IMR-90 (cell line): ENCODE data around the gene MTMR3. TPM values are rescaled to one million over a fixed set of nuclear protein-coding genes. Genes with fewer than 3 reads are reported as not detected.

Source experiments
- ATAC-seq: fragments of 200-7000 bp; cut with Tn5 transposase; 2 replicates; pipeline ENCODE4 v1.9.1; 2020; ENCODE audit warnings: low read depth, mild to moderate bottlenecking, moderate library complexity
- BruUV-seq: library from RNA; stranded (reverse); fragments of 400-500 nt; replicated peaks from 2 replicates; lab custom pipeline; 2021; lab: Mats Ljungman, UMichigan
- CTCF ChIA-PET: fragments of 300-600 bp; formaldehyde crosslinking; extraction: SDS; loops from one replicate; lab custom pipeline; 2021; ENCODE audit warnings: antibody characterized with exemption; lab: Yijun Ruan, JAX
- POLR2A ChIA-PET: fragments of 300-600 bp; sonication (Branson Sonifier 250); formaldehyde crosslinking; loops from one replicate; lab custom pipeline; 2022; ENCODE audit warnings: antibody characterized with exemption; ENCODE audit not compliant: unreplicated experiment; lab: Charles Lee
- DNase-seq: peaks from one replicate; pipeline ENCODE4 v3.0.0; 2013
- H2AFZ ChIP-seq: replicated peaks from 2 replicates; pipeline ENCODE3; 2013; ENCODE audit warnings: low read length, mild to moderate bottlenecking; ENCODE audit not compliant: poor library complexity
- H2AK5ac ChIP-seq: 2 replicates; pipeline ENCODE4 v1.6.1; 2013; ENCODE audit warnings: low read depth, low read length, inconsistent platforms
- H2AK9ac ChIP-seq: replicated peaks from 2 replicates; pipeline ENCODE3; 2013; ENCODE audit warnings: mild to moderate bottlenecking, low read depth, low read length, moderate library complexity; ENCODE audit not compliant: poor library complexity
- H2BK120ac ChIP-seq: 2 replicates; pipeline ENCODE4 v1.6.1; 2013; ENCODE audit warnings: low read depth, low read length, inconsistent platforms
- H2BK15ac ChIP-seq: 3 replicates; pipeline ENCODE4 v1.6.1; 2013; ENCODE audit warnings: low read depth, low read length, inconsistent platforms
- H2BK20ac ChIP-seq: 2 replicates; pipeline ENCODE4 v1.6.1; 2013; ENCODE audit warnings: low read depth, mild to moderate bottlenecking, inconsistent platforms, low read length, moderate library complexity
- H2BK5ac ChIP-seq: 2 replicates; pipeline ENCODE4 v1.6.1; 2013; ENCODE audit warnings: mild to moderate bottlenecking, low read depth, low read length, inconsistent platforms; ENCODE audit not compliant: poor library complexity, severe bottlenecking
- H3K14ac ChIP-seq: replicated peaks from 2 replicates; pipeline ENCODE4 v1.6.1; 2013; ENCODE audit warnings: low read depth, low read length, inconsistent platforms
- H3K18ac ChIP-seq: 2 replicates; pipeline ENCODE4 v1.6.1; 2013; ENCODE audit warnings: low read depth, low read length, control low read depth
- H3K23ac ChIP-seq: 2 replicates; pipeline ENCODE4 v1.6.1; 2013; ENCODE audit warnings: low read depth, low read length, inconsistent platforms
- H3K27ac ChIP-seq: 2 replicates; pipeline ENCODE4 v1.5.1; 2013; ENCODE audit warnings: mild to moderate bottlenecking, control low read depth, low read length; ENCODE audit not compliant: insufficient read depth
- H3K27me3 ChIP-seq: 2 replicates; pipeline ENCODE4 v1.6.1; 2013; ENCODE audit warnings: low read length; ENCODE audit not compliant: control insufficient read depth, insufficient read depth
- H3K36me3 ChIP-seq: 2 replicates; pipeline ENCODE4 v1.6.1; 2013; ENCODE audit warnings: low read length, mixed read lengths; ENCODE audit not compliant: control insufficient read depth, insufficient read depth
- H3K4ac ChIP-seq: 2 replicates; pipeline ENCODE4 v1.6.1; 2013; ENCODE audit warnings: low read depth, low read length, inconsistent platforms
- H3K4me1 ChIP-seq: 2 replicates; pipeline ENCODE4 v1.6.1; 2013; ENCODE audit warnings: low read length, mixed read lengths; ENCODE audit not compliant: control insufficient read depth, insufficient read depth
- H3K4me2 ChIP-seq: 2 replicates; pipeline ENCODE4 v1.6.1; 2013; ENCODE audit warnings: low read depth, mild to moderate bottlenecking, control low read depth, low read length, moderate library complexity
- H3K4me3 ChIP-seq: 2 replicates; pipeline ENCODE4 v1.5.1; 2013; ENCODE audit warnings: low read depth, mild to moderate bottlenecking, control low read depth, low read length, moderate library complexity; ENCODE audit not compliant: insufficient read depth
- H3K56ac ChIP-seq: 2 replicates; pipeline ENCODE4 v1.6.1; 2013; ENCODE audit warnings: low read length, inconsistent platforms; ENCODE audit not compliant: insufficient read depth; ENCODE audit errors: extremely low read depth
- H3K79me1 ChIP-seq, 2 experiments: 2 replicates each; pipeline ENCODE4 v1.6.1; 2013; ENCODE audit warnings: low read length in 2 of 2, inconsistent platforms in 1 of 2, low read depth in 1 of 2
- H3K9ac ChIP-seq: 2 replicates; pipeline ENCODE4 v1.6.1; 2013; ENCODE audit warnings: low read depth, low read length, control low read depth
- H3K9me1 ChIP-seq: 2 replicates; pipeline ENCODE4 v1.6.1; 2013; ENCODE audit warnings: low read length, inconsistent platforms; ENCODE audit not compliant: insufficient read depth
- H3K9me3 ChIP-seq: 2 replicates; pipeline ENCODE4 v1.6.1; 2013; ENCODE audit warnings: low read length; ENCODE audit not compliant: control insufficient read depth, insufficient read depth
- H4K20me1 ChIP-seq: 2 replicates; pipeline ENCODE4 v1.6.1; 2013; ENCODE audit warnings: low read length, inconsistent platforms; ENCODE audit not compliant: insufficient read depth
- H4K5ac ChIP-seq: 2 replicates; pipeline ENCODE4 v1.6.1; 2013; ENCODE audit warnings: mild to moderate bottlenecking, low read depth, low read length, control low read depth
- H4K8ac ChIP-seq, 2 experiments: 2 replicates each; pipeline ENCODE4 v1.6.1; 2013; ENCODE audit warnings: low read depth in 2 of 2, low read length in 2 of 2, control low read depth in 1 of 2, inconsistent platforms in 1 of 2
- H4K91ac ChIP-seq: 2 replicates; pipeline ENCODE4 v1.6.1; 2013; ENCODE audit warnings: low read depth, low read length, inconsistent platforms; ENCODE audit not compliant: insufficient read depth
- BHLHE40 ChIP-seq: fragments of 150-350 bp; IDR thresholded peaks from 2 replicates; pipeline ENCODE4 v1.6.1; 2016; ENCODE audit warnings: mild to moderate bottlenecking, low read depth, low read length
- CEBPB ChIP-seq: IDR thresholded peaks from 2 replicates; pipeline ENCODE4 v1.6.1; 2012; ENCODE audit warnings: low read depth, low read length, improper control_type of control experiment
- CHD1 ChIP-seq: IDR thresholded peaks from 2 replicates; pipeline ENCODE4 v1.6.1; 2012; ENCODE audit warnings: low read depth, low read length, improper control_type of control experiment
- ELK1 ChIP-seq: fragments of 150-350 bp; IDR thresholded peaks from 2 replicates; pipeline ENCODE4 v1.6.1; 2016; ENCODE audit warnings: low read depth, mild to moderate bottlenecking, low read length, moderate library complexity, borderline replicate concordance
- FOS ChIP-seq: fragments of 150-350 bp; IDR thresholded peaks from 2 replicates; pipeline ENCODE4 v1.6.1; 2016; ENCODE audit warnings: low read depth, low read length
- MAFK ChIP-seq: IDR thresholded peaks from 2 replicates; pipeline ENCODE4 v1.6.1; 2012; ENCODE audit warnings: low read depth, low read length, improper control_type of control experiment
- MAZ ChIP-seq: IDR thresholded peaks from 2 replicates; pipeline ENCODE4 v1.6.1; 2012; ENCODE audit warnings: low read depth, mild to moderate bottlenecking, low read length, improper control_type of control experiment, moderate library complexity, borderline replicate concordance
- MXI1 ChIP-seq: IDR thresholded peaks from 2 replicates; pipeline ENCODE4 v1.6.1; 2012; ENCODE audit warnings: low read depth, mild to moderate bottlenecking, low read length, moderate library complexity, borderline replicate concordance
- NFE2L2 ChIP-seq: fragments of 150-350 bp; IDR thresholded peaks from 2 replicates; pipeline ENCODE4 v1.6.1; 2016; ENCODE audit warnings: low read depth, mild to moderate bottlenecking, low read length
- POLR2A ChIP-seq: IDR thresholded peaks from 2 replicates; pipeline ENCODE4 v1.6.1; 2012; ENCODE audit warnings: mild to moderate bottlenecking, low read depth, low read length
- RAD21 ChIP-seq: IDR thresholded peaks from 2 replicates; pipeline ENCODE4 v1.6.1; 2012; ENCODE audit warnings: low read length, improper control_type of control experiment
- RCOR1 ChIP-seq: IDR thresholded peaks from 2 replicates; pipeline ENCODE4 v1.6.1; 2012; ENCODE audit warnings: mild to moderate bottlenecking, low read length, improper control_type of control experiment; ENCODE audit not compliant: insufficient replicate concordance
- RFX5 ChIP-seq: IDR thresholded peaks from 2 replicates; pipeline ENCODE4 v1.8.0; 2012; ENCODE audit warnings: low read depth, mild to moderate bottlenecking, low read length, moderate library complexity
- SMC3 ChIP-seq: fragments of 150-350 bp; IDR thresholded peaks from 2 replicates; pipeline ENCODE4 v1.6.1; 2016; ENCODE audit warnings: low read depth, mild to moderate bottlenecking, antibody characterized with exemption, low read length, moderate library complexity
- USF2 ChIP-seq: fragments of 150-350 bp; IDR thresholded peaks from 2 replicates; pipeline ENCODE4 v1.6.1; 2017; ENCODE audit warnings: mild to moderate bottlenecking, antibody characterized with exemption, low read length, low read depth
- WGBS, 2 experiments: methylation state at CpG; one replicate each; pipeline versions ENCODE4 v1.1.5 to v1.1.7; 2013; ENCODE audit warnings: missing lambda C conversion rate in 2 of 2; ENCODE audit not compliant: insufficient read length in 1 of 2; ENCODE audit errors: extremely low coverage in 2 of 2; 5-methylcytosine and 5-hydroxymethylcytosine counted together
- dilution Hi-C: fragments of 300-500 bp; cut with HindIII; formaldehyde crosslinking; loops from one replicate; pipeline ENCODE4 v1.14.3; 2018; ENCODE audit warnings: low sequenced_read_pairs; ENCODE audit not compliant: unreplicated experiment
- in situ Hi-C: fragments of 300-500 bp; cut with MboI; formaldehyde crosslinking; loops from 3 replicates; pipeline ENCODE4 v1.14.3; 2019; ENCODE audit warnings: low sequenced_read_pairs, inconsistent platforms, mixed read lengths
- intact Hi-C: fragments of 100-400 bp; cut with micrococcal nuclease; formaldehyde crosslinking; loops from 2 replicates; pipeline ENCODE4 v1.10.0; 2022
- polyA plus RNA-seq, 3 experiments: library from polyadenylated mRNA; depleted of rRNA; stranded (reverse); fragments of >200 nt; gene quantifications; 2 replicates each; pipeline ENCODE4 v1.2.3, GENCODE V29; 2012; ENCODE audit warnings: low replicate concordance in 1 of 3
- total RNA-seq: library from RNA; depleted of rRNA; stranded (reverse); fragments of >200 nt; gene quantifications from 2 replicates; pipeline ENCODE4 v1.2.3, GENCODE V29; 2012
- TF ChIP-seq, protein P1 (sequence below): conservative IDR thresholded peaks from 2 replicates; pipeline ENCODE4 v1.5.1; 2012; ENCODE audit warnings: mild to moderate bottlenecking, low read depth, low read length, improper control_type of control experiment

MTMR3 gene
- total and polyA plus RNA-seq, 2 of the 4 experiments (the other 2 are of a cell fraction): 21.3 to 29.4 TPM

GRCh38 chr22:30021338-30021737 is 138.4 kb downstream of the MTMR3 start:
- Histone ChIP-seq H3K4me3 (no peak overlapping the region), H3K23ac (no peak overlapping the region), H2BK5ac (no peak overlapping the region), H3K9ac (no peak overlapping the region), H3K4ac (no peak overlapping the region), H4K91ac (no peak overlapping the region), H2BK20ac (no peak overlapping the region), H3K36me3 (peaks cover 82% of the 10 kb centered on the region), H3K56ac (no peak overlapping the region), H3K4me1 (peaks cover 20% of the 10 kb centered on the region), H2AK5ac (no peak overlapping the region), H2BK15ac (no peak overlapping the region), H4K5ac (no peak overlapping the region), H3K27me3 (no peaks in the 10 kb centered on the region), H3K9me1 (peaks cover 57% of the 10 kb centered on the region), H2AK9ac (no peak overlapping the region), H3K79me1 (peaks cover 0 to 71% of the 10 kb centered on the region in 2 experiments; a peak in 2 of 4 replicates), H2AFZ (no peak overlapping the region), H4K8ac (no peak overlapping the region), H3K14ac (no peak overlapping the region), H2BK120ac (no peak overlapping the region), H3K18ac (no peak overlapping the region), H3K27ac (no peak overlapping the region), H3K4me2 (no peak overlapping the region), H3K9me3 (no peaks in the 10 kb centered on the region), H4K20me1 (peaks cover 10% of the 10 kb centered on the region; the same call in 1 of the 2 replicates)
- intact Hi-C loops (no loop called here), in situ Hi-C loops (no loop called here), dilution Hi-C loops (no loop called here)
- no peak for DNase-seq
- ATAC-seq: no peak
- no TSS peak for BruUV-seq
- ChIA-PET POLR2A (no interaction called here), CTCF (no interaction called here)
- WGBS, 2 experiments: 100% methylated on average over 2 of the region's 3 CpGs; no CpG with 5 or more reads in 1 of the 2 experiments
- no peak for TF ChIP-seq CEBPB
- no peak for TF ChIP-seq RCOR1
- TF ChIP-seq SMC3: no peak
- no peak for TF ChIP-seq RFX5
- no peak for TF ChIP-seq MXI1
- TF ChIP-seq POLR2A: no peak
- no peak for TF ChIP-seq BHLHE40
- no peak for TF ChIP-seq ELK1
- TF ChIP-seq, protein P1, sequence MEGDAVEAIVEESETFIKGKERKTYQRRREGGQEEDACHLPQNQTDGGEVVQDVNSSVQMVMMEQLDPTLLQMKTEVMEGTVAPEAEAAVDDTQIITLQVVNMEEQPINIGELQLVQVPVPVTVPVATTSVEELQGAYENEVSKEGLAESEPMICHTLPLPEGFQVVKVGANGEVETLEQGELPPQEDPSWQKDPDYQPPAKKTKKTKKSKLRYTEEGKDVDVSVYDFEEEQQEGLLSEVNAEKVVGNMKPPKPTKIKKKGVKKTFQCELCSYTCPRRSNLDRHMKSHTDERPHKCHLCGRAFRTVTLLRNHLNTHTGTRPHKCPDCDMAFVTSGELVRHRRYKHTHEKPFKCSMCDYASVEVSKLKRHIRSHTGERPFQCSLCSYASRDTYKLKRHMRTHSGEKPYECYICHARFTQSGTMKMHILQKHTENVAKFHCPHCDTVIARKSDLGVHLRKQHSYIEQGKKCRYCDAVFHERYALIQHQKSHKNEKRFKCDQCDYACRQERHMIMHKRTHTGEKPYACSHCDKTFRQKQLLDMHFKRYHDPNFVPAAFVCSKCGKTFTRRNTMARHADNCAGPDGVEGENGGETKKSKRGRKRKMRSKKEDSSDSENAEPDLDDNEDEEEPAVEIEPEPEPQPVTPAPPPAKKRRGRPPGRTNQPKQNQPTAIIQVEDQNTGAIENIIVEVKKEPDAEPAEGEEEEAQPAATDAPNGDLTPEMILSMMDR: no peak
- TF ChIP-seq FOS: no peak
- no peak for TF ChIP-seq MAFK
- no peak for TF ChIP-seq USF2
- TF ChIP-seq CHD1: no peak
- no peak for TF ChIP-seq NFE2L2
- TF ChIP-seq MAZ: no peak
- no peak for TF ChIP-seq RAD21
